SU-DHL-6 (cell line): Measurements from ENCODE around the gene TNS3.

ENCODE experiments used
- H2AFZ ChIP-seq: fragments of 200-600 bp; sonication (generic); 2 replicates; pipeline ENCODE4 v1.6.1; 2014; ENCODE audit warnings: low read depth, mild to moderate bottlenecking, moderate library complexity, mixed read lengths, antibody characterized with exemption, low read length; ENCODE audit not compliant: severe bottlenecking
- H3F3A ChIP-seq: fragments of 200-600 bp; shearing (Covaris generic); 2 replicates; pipeline ENCODE4 v1.6.0; 2016; ENCODE audit warnings: antibody characterized with exemption, mild to moderate bottlenecking; ENCODE audit not compliant: insufficient read depth
- H3K27ac ChIP-seq: fragments of 200-600 bp; sonication (generic); 2 replicates; pipeline ENCODE4 v1.5.1; 2016; ENCODE audit warnings: low read depth, mild to moderate bottlenecking, low read length, moderate library complexity, mixed read lengths
- H3K27me3 ChIP-seq: fragments of 200-600 bp; sonication (generic), shearing (Covaris generic); 2 replicates; pipeline ENCODE4 v1.6.0; 2014; ENCODE audit warnings: mild to moderate bottlenecking, low read length
- H3K36me3 ChIP-seq: fragments of 200-600 bp; sonication (generic); 2 replicates; pipeline ENCODE4 v1.6.1; 2014; ENCODE audit warnings: mild to moderate bottlenecking, low read length, mixed read lengths
- H3K4me2 ChIP-seq: fragments of 300-600, 200-600 bp; shearing (Covaris generic), sonication (generic); 2 replicates; pipeline ENCODE4 v1.6.0; 2014; ENCODE audit warnings: low read length, low read depth, mild to moderate bottlenecking; ENCODE audit not compliant: poor library complexity, severe bottlenecking
- H3K4me3 ChIP-seq: fragments of 200-600 bp; sonication (generic); 2 replicates; pipeline ENCODE4 v1.5.1; 2014; ENCODE audit warnings: antibody characterized with exemption, low read length, mild to moderate bottlenecking, mixed read lengths; ENCODE audit not compliant: insufficient read depth, poor library complexity, severe bottlenecking
- H3K79me2 ChIP-seq: fragments of 200-600 bp; sonication (generic); 2 replicates; pipeline ENCODE4 v1.6.1; 2014; ENCODE audit warnings: mild to moderate bottlenecking, low read length, moderate library complexity; ENCODE audit not compliant: insufficient read depth
- H3K9ac ChIP-seq: fragments of 200-600 bp; sonication (generic); 2 replicates; pipeline ENCODE4 v1.7.0; 2014; ENCODE audit warnings: mild to moderate bottlenecking, low read length
- H3K9me2 ChIP-seq: fragments of 200-600 bp; sonication (generic); replicated peaks from 2 replicates; pipeline ENCODE4 v1.6.1; 2014; ENCODE audit warnings: low read length; ENCODE audit not compliant: insufficient read depth
- H3K9me3 ChIP-seq: fragments of 200-600 bp; sonication (generic); 2 replicates; pipeline ENCODE4 v1.6.1; 2014; ENCODE audit warnings: low read length, mixed read lengths; ENCODE audit not compliant: insufficient read depth
- H4K20me1 ChIP-seq: fragments of 200-600 bp; sonication (generic); 2 replicates; pipeline ENCODE4 v1.6.1; 2014; ENCODE audit warnings: low read depth, mild to moderate bottlenecking, antibody characterized with exemption, low read length, moderate library complexity, mixed read lengths
- EZH2phosphoT487 ChIP-seq: fragments of 200-600 bp; sonication (generic), shearing (Covaris generic); conservative IDR thresholded peaks from 2 replicates; pipeline ENCODE4 v1.6.1; 2018; ENCODE audit warnings: mild to moderate bottlenecking, antibody characterized with exemption, low read length, moderate library complexity, mixed read lengths
- TF ChIP-seq, protein P1 (sequence below): fragments of 200-600 bp; sonication (generic); IDR thresholded peaks from one replicate; pipeline ENCODE4 v1.5.1; 2017; ENCODE audit warnings: antibody characterized with exemption, mild to moderate bottlenecking, low read length, moderate library complexity; ENCODE audit not compliant: insufficient read depth, poor library complexity, severe bottlenecking

Gene TNS3

DNA sequence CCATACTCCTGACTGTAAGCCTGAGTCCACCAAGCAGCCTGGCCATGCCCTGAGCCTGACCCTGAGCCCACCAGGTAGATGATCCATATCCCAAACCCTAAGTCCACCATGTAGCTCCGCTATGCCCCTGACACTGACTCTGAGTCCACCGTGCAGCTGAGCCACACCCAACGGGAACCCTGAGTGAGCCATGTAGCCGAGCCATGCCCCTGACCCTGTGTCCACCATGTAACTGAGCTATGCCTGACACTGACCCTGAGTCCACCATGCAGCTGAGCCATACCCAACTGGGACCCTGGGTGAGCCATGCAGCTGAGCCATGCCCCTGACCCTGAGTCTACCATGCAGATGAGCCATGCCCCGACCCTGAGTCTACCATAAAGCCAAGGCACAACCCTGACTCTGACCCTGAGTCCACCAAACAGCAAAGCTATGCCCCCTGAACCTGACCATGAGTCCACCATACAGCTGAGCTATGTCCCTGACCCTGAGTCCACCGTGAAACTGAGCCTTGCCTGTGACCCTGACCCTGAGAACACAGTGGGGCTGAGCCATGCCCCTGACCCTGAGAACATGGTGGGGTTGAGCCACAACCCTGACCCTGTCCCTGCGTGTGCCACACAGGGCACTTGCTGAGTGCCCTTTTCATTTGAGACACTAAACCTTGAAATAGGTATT is 299.8 kb downstream of the TNS3 start:
- Histone ChIP-seq H4K20me1 (no peaks in the 10 kb centered on the region), H3K27me3 (no peaks in the 10 kb centered on the region), H3K9me2 (no peaks in the 10 kb centered on the region), H3K79me2 (no peaks in the 10 kb centered on the region), H3K9me3 (no peaks in the 10 kb centered on the region), H3K27ac (no peak overlapping the region), H3K4me2 (no peak overlapping the region), H3K36me3 (0 out of 2 replicates have a peak, but pooled peaks cover 4% of the 10 kb centered on the region), H3K9ac (no peak overlapping the region), H3K4me3 (no peak overlapping the region), H2AFZ (no peak overlapping the region), H3F3A (no peaks in the 10 kb centered on the region)
- TF ChIP-seq, protein P1, sequence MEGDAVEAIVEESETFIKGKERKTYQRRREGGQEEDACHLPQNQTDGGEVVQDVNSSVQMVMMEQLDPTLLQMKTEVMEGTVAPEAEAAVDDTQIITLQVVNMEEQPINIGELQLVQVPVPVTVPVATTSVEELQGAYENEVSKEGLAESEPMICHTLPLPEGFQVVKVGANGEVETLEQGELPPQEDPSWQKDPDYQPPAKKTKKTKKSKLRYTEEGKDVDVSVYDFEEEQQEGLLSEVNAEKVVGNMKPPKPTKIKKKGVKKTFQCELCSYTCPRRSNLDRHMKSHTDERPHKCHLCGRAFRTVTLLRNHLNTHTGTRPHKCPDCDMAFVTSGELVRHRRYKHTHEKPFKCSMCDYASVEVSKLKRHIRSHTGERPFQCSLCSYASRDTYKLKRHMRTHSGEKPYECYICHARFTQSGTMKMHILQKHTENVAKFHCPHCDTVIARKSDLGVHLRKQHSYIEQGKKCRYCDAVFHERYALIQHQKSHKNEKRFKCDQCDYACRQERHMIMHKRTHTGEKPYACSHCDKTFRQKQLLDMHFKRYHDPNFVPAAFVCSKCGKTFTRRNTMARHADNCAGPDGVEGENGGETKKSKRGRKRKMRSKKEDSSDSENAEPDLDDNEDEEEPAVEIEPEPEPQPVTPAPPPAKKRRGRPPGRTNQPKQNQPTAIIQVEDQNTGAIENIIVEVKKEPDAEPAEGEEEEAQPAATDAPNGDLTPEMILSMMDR: no peak
- no peak for TF ChIP-seq EZH2phosphoT487

DNA sequence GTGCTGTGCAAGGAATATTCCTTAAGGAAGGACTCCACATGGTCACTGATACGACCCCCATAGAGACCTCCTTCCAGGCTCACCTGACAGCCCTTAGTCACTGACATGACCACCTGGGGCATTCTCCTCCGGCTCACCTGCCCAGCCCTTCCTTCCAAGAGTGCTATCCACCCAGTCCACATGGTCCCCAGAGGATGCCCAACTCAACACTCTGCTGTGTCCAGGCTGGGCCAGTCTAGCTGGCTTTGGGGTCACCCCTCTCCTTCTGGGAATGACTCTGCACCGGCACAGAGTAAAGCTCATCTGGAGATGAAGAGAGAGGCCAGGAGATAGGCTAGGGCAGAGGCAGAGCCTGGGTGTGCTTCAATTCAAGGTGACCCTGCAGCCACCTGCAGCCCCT is 300.8 kb downstream of the TNS3 start:
- no peaks in the 10 kb centered on the region for H3K79me2 ChIP-seq
- H3K9me2 ChIP-seq: no peaks in the 10 kb centered on the region
- H3K9me3 ChIP-seq: no peaks in the 10 kb centered on the region
- no peaks in the 10 kb centered on the region for H3F3A ChIP-seq
- no peak overlapping the region for H3K27ac ChIP-seq
- no peak overlapping the region for H3K9ac ChIP-seq
- TF ChIP-seq, protein P1: no peak
- no peak for TF ChIP-seq EZH2phosphoT487
- H3K36me3 ChIP-seq: 0 out of 2 replicates have a peak, but pooled peaks cover 4% of the 10 kb centered on the region
- H4K20me1 ChIP-seq: no peaks in the 10 kb centered on the region
- H2AFZ ChIP-seq: no peak overlapping the region
- H3K4me2 ChIP-seq: no peak overlapping the region
- H3K27me3 ChIP-seq: no peaks in the 10 kb centered on the region
- H3K4me3 ChIP-seq: no peak overlapping the region

DNA sequence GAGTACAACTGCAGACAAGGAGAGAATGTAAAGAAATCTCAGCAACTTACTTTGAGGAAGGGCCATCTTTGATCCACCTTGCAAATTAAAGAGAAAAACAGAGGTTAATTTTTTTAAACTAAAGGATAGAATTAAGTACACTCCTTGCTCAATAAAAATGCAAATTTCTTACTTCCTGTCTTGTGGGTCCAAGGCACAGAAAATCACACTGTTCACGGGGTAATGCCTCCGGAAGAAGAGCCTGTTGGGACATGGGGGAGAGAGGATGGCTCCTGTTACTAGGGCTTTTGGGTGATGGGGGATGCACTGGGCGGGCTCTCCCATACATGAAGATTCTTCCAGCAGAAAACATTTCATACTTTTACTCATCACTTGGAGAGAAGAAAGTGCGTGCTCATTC is 301.8 kb downstream of the TNS3 start:
- Histone ChIP-seq H3K36me3 (no peaks in the 10 kb centered on the region), H3K4me3 (no peak overlapping the region), H3K27me3 (no peaks in the 10 kb centered on the region), H3K4me2 (no peak overlapping the region), H3K9me2 (no peaks in the 10 kb centered on the region), H3K79me2 (no peaks in the 10 kb centered on the region), H3F3A (no peaks in the 10 kb centered on the region), H4K20me1 (no peaks in the 10 kb centered on the region), H3K27ac (no peak overlapping the region), H3K9ac (no peak overlapping the region), H2AFZ (no peak overlapping the region), H3K9me3 (no peaks in the 10 kb centered on the region)
- TF ChIP-seq EZH2phosphoT487: no peak
- TF ChIP-seq, protein P1: no peak
